Natural killer cell (primary cell): ENCODE measurements around the gene SAMMSON. TPM values are rescaled to one million over a fixed set of nuclear protein-coding genes. Genes with fewer than 3 reads are reported as not detected.

Source experiments
- ATAC-seq, 3 donors: fragments of 150-1000 bp in 2 of 3; fragments of 200-7000 bp in 1 of 3; cut with Tn5 transposase; 1 replicate in 1 of 3; 2 replicates in 2 of 3; pipeline ENCODE4 v1.10.0; 2021; ENCODE audit warnings: mild to moderate bottlenecking in 2 of 3, moderate library complexity in 2 of 3
- DNase-seq, 2 donors: peaks; one replicate each; pipeline versions ENCODE4 v3.0.0 to v3.0.0-alpha.2; 2013 to 2021; ENCODE audit warnings: mixed read lengths in 1 of 2
- H3K27ac ChIP-seq: one replicate; pipeline ENCODE4 v1.5.1; 2013; ENCODE audit warnings: mild to moderate bottlenecking, low read length
- H3K27me3 ChIP-seq: one replicate; pipeline ENCODE4 v1.6.1; 2013; ENCODE audit warnings: low read length; ENCODE audit not compliant: control insufficient read depth, insufficient read depth
- H3K36me3 ChIP-seq: one replicate; pipeline ENCODE4 v1.6.1; 2013; ENCODE audit warnings: low read length; ENCODE audit not compliant: control insufficient read depth, insufficient read depth
- H3K4me1 ChIP-seq: one replicate; pipeline ENCODE4 v1.6.1; 2013; ENCODE audit warnings: low read length; ENCODE audit not compliant: control insufficient read depth, insufficient read depth
- H3K4me3 ChIP-seq: one replicate; pipeline ENCODE4 v1.5.1; 2013; ENCODE audit warnings: low read length
- H3K9me3 ChIP-seq: one replicate; pipeline ENCODE4 v1.6.1; 2013; ENCODE audit warnings: low read length; ENCODE audit not compliant: control insufficient read depth, insufficient read depth
- H3K27ac Mint-ChIP-seq, 2 donors: one replicate each; pipeline ENCODE4 v1.8.0; 2022; ENCODE audit warnings: mild to moderate bottlenecking in 2 of 2, mixed read lengths in 2 of 2, moderate library complexity in 1 of 2
- H3K27me3 Mint-ChIP-seq, 2 donors: one replicate each; pipeline ENCODE4 v1.8.0; 2022; ENCODE audit warnings: low read depth in 2 of 2, mixed read lengths in 2 of 2
- H3K36me3 Mint-ChIP-seq: one replicate; pipeline ENCODE4 v1.8.0; 2022; ENCODE audit warnings: mixed read lengths
- H3K4me1 Mint-ChIP-seq, 2 donors: one replicate each; pipeline ENCODE4 v1.8.0; 2022; ENCODE audit warnings: mixed read lengths in 2 of 2
- H3K4me3 Mint-ChIP-seq: one replicate; pipeline ENCODE4 v1.8.0; 2022; ENCODE audit warnings: mild to moderate bottlenecking, moderate library complexity, mixed read lengths
- H3K9me3 Mint-ChIP-seq, 2 donors: one replicate each; pipeline ENCODE4 v1.8.0; 2022; ENCODE audit warnings: mixed read lengths in 2 of 2
- WGBS: methylation state at CpG from one replicate; pipeline ENCODE4 v1.1.7; 2013; ENCODE audit warnings: missing lambda C conversion rate; ENCODE audit not compliant: insufficient coverage; 5-methylcytosine and 5-hydroxymethylcytosine counted together
- intact Hi-C: fragments of 100-400 bp; cut with micrococcal nuclease; formaldehyde crosslinking; loops from one replicate; pipeline ENCODE4 v1.14.2; 2022
- total RNA-seq, 4 donors: library from RNA; stranded (reverse); fragments of 120-200 nt in 1 of 4; gene quantifications; one replicate each; pipeline versions ENCODE4 v1.2.3 to v1.2.4, GENCODE V29; 2013 to 2022
- TF ChIP-seq, protein P1 (sequence below): fragments of 200-600 bp; IDR thresholded peaks from one replicate; pipeline ENCODE4 v1.8.0; 2022; ENCODE audit warnings: antibody characterized with exemption

The SAMMSON gene
- total RNA-seq, 3 donors from 2014 or later (not counting 1 experiment from before 2014, with no cell fraction given) = not detected

DNA sequence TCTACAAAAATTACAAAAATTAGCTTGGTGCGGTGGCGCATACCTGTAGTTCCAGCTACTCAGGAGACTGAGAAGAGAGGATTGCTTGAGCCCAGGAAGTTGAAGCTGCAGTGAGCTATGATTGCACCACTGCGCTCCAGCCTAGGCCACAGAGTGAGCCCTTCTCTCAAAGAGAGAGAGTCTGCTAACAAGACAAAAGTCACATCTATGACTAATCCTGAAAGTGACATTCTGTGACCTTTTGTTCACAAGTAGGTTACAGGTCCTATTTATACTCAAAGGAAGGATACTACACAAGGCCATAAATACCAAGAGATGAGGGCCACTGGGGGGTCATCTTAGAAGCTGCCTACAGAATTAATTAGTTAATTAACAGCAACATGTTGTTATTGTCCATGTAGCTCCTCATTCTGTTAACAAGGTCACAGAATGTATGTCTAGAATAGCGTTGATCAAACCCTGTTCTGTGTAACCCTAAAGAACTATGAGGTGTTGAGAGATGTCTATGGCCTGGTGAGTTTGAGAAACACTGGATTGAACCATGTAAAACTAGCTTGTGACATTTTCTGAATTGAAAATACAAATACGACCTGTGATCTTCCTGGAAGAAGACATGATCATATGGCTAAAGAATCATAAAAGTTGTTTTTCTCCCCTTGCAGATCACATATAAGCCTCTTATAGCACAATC lies 97.0 kb downstream of the SAMMSON start:
- no peak overlapping the region for H3K4me3 Mint-ChIP-seq
- no peaks in the 10 kb centered on the region for H3K36me3 Mint-ChIP-seq
- no peak overlapping the region for H3K27ac ChIP-seq
- no peak overlapping the region for H3K27ac Mint-ChIP-seq
- intact Hi-C loops = no loop called here
- DNase-seq (no peak), ATAC-seq (no peak)
- H3K27me3 Mint-ChIP-seq = peaks cover 0 to 3% of the 10 kb centered on the region in 2 donors
- no peaks in the 10 kb centered on the region for H3K27me3 ChIP-seq
- no peaks in the 10 kb centered on the region for H3K4me1 ChIP-seq
- no peaks in the 10 kb centered on the region for H3K4me1 Mint-ChIP-seq
- WGBS = 89% methylated on average over 5 of the region's 5 CpGs
- no peaks in the 10 kb centered on the region for H3K9me3 Mint-ChIP-seq
- TF ChIP-seq, protein P1, sequence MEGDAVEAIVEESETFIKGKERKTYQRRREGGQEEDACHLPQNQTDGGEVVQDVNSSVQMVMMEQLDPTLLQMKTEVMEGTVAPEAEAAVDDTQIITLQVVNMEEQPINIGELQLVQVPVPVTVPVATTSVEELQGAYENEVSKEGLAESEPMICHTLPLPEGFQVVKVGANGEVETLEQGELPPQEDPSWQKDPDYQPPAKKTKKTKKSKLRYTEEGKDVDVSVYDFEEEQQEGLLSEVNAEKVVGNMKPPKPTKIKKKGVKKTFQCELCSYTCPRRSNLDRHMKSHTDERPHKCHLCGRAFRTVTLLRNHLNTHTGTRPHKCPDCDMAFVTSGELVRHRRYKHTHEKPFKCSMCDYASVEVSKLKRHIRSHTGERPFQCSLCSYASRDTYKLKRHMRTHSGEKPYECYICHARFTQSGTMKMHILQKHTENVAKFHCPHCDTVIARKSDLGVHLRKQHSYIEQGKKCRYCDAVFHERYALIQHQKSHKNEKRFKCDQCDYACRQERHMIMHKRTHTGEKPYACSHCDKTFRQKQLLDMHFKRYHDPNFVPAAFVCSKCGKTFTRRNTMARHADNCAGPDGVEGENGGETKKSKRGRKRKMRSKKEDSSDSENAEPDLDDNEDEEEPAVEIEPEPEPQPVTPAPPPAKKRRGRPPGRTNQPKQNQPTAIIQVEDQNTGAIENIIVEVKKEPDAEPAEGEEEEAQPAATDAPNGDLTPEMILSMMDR = no peak
- H3K36me3 ChIP-seq = no peaks in the 10 kb centered on the region
- H3K4me3 ChIP-seq = no peak overlapping the region
- H3K9me3 ChIP-seq = no peaks in the 10 kb centered on the region

DNA sequence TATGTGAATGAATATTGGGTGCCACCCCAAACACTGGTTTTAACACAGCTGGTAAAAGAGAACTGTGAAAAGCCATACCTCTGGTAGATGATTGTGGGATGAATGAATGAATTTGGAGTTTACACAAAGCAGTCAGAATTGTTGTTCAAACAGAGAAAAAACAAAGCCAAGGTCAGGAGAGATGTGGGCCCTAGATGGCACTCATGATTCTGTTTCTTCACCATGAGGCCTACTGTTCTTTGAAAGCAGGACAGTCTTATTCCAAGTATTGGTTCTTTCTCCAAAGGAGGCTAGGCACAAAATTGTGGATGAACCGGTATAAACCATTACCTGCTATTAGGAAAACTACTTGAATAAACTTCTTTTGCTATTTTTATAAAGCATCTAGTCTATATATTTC lies 97.6 kb downstream of the SAMMSON start:
- Mint-ChIP-seq H3K27ac (no peak overlapping the region), H3K4me1 (no peaks in the 10 kb centered on the region), H3K9me3 (no peaks in the 10 kb centered on the region), H3K36me3 (no peaks in the 10 kb centered on the region), H3K4me3 (no peak overlapping the region), H3K27me3 (peaks cover 0 to 3% of the 10 kb centered on the region in 2 donors)
- DNase-seq = no peak
- Histone ChIP-seq H3K4me1 (no peaks in the 10 kb centered on the region), H3K27me3 (no peaks in the 10 kb centered on the region), H3K36me3 (no peaks in the 10 kb centered on the region), H3K27ac (no peak overlapping the region), H3K4me3 (no peak overlapping the region), H3K9me3 (no peaks in the 10 kb centered on the region)
- TF ChIP-seq, protein P1 = no peak
- WGBS = 100% methylated on average over 1 of the region's 1 CpG
- ATAC-seq = no peak
- intact Hi-C loops = no loop called here

DNA sequence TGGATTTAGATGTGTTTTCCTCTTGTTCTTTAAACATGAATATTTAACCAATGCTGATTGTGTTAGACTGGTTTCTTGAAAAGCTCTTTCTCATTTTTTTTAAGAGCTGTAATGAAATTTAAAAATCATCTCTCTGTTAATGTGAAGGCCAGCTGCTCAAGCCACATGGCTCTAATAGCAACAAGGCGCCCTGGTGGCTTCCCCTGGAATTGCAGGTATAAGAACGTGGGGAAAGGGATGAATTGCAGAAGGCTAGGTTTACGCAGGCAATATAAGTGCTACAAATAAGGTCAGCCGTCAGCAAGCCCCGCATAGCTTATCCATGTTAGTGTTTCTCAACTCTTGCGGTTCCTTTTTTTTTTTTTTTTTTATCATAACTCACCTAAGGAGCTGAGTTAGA lies 108.5 kb downstream of the SAMMSON start:
- H3K36me3 Mint-ChIP-seq = no peaks in the 10 kb centered on the region

More for the DNA sequence above, 108.5 kb downstream of the SAMMSON start:
- 73% methylated on average over 5 of the region's 6 CpGs for WGBS
- no peaks in the 10 kb centered on the region for H3K27me3 Mint-ChIP-seq
- intact Hi-C loops = no loop called here
- no peaks in the 10 kb centered on the region for H3K4me1 Mint-ChIP-seq
- no peak overlapping the region for H3K27ac ChIP-seq
- DNase-seq = no peak
- H3K4me1 ChIP-seq = no peaks in the 10 kb centered on the region
- no peak overlapping the region for H3K4me3 Mint-ChIP-seq
- TF ChIP-seq, protein P1 = no peak
- no peaks in the 10 kb centered on the region for H3K9me3 ChIP-seq
- H3K4me3 ChIP-seq = no peak overlapping the region
- ATAC-seq = no peak
- H3K36me3 ChIP-seq = no peaks in the 10 kb centered on the region
- H3K9me3 Mint-ChIP-seq = no peaks in the 10 kb centered on the region
- H3K27ac Mint-ChIP-seq = no peak overlapping the region
- H3K27me3 ChIP-seq = no peaks in the 10 kb centered on the region
